ENCODE results near the gene STPG4.
A peak's percentile ranks its signal among the peaks of the same experiment; 100 is the strongest.

STPG4 gene

DNA sequence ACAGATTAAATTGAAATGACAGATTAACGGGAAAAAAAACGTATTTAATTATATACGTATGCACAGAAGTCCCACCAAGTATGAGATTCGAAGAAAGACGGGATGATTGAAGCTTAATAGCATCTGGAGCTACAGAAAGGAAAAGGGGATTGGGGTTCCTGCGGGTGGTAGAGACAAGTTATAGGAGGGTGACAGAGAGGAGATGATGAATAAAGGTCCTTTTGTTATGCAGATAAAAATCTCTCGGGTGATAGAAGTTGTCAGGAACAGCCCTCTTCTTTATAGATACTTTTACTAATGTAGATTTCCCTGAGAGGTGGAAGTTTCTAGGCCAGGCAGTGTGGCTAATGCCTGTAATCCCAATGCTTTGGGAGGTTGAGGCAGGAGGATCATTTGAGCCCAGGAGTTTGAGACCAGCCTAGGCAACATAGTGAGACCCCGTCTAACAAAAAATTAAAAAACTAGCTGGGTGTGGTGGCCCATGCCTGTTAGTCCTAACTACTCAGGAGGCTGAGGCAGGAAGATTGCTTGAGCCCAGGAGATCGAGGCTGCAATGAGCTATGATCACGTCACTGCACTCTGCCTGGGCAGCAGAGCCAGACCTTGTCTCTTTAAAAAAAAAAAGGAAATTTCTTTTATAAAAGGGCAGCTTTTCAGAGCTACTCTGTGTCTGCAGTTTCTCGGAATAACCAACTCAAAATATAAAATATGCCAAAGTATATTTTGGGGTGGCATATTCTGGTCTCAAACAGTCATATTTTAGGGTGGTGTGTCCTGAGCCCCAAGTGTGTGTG is 113.0 kb downstream of the STPG4 start:
- Histone ChIP-seq H3K27ac (ENCODE audit: poor library complexity, severe bottlenecking) (peak overlapping the region; percentile 98), H3K36me3 (ENCODE audit: low read depth) (peaks cover 21% of the 10 kb centered on the region), H3K27me3 (ENCODE audit: insufficient read depth, poor library complexity, severe bottlenecking) (no peaks in the 10 kb centered on the region), H3K4me3 (ENCODE audit: severe bottlenecking) (no peak overlapping the region), H3K9me3 (ENCODE audit: severe bottlenecking) (no peaks in the 10 kb centered on the region), H3K4me1 (ENCODE audit: insufficient read depth, poor library complexity, severe bottlenecking) (peaks cover 25% of the 10 kb centered on the region)
- no peak for DNase-seq (ENCODE audit: low spot score)
- TF ChIP-seq, protein P1, sequence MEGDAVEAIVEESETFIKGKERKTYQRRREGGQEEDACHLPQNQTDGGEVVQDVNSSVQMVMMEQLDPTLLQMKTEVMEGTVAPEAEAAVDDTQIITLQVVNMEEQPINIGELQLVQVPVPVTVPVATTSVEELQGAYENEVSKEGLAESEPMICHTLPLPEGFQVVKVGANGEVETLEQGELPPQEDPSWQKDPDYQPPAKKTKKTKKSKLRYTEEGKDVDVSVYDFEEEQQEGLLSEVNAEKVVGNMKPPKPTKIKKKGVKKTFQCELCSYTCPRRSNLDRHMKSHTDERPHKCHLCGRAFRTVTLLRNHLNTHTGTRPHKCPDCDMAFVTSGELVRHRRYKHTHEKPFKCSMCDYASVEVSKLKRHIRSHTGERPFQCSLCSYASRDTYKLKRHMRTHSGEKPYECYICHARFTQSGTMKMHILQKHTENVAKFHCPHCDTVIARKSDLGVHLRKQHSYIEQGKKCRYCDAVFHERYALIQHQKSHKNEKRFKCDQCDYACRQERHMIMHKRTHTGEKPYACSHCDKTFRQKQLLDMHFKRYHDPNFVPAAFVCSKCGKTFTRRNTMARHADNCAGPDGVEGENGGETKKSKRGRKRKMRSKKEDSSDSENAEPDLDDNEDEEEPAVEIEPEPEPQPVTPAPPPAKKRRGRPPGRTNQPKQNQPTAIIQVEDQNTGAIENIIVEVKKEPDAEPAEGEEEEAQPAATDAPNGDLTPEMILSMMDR (IDR thresholded peaks at IDR 0.05; ENCODE audit: poor library complexity, severe bottlenecking): no peak
- no peak for ATAC-seq (ENCODE audit: low read depth)

DNA sequence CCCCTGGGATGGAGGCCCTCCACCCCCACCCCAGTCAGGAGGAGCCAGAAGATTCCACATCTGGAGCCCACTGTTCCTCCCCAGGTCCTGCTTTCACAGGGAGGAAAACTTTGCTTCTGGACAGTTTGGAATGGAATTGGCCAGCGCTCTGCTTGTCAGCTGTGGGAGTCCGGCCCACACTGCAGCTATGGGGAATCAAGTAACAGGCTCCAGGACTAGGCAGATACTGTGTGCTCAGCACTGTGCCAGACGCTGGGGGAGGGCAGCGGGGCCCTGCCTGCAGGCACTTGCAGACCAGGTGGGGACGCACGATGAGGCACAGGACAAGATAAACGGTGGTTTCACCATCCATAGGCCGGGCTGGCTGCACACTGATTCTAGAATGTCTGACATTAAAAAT is 114.0 kb downstream of the STPG4 start:
- Histone ChIP-seq H3K9me3 (ENCODE audit: severe bottlenecking) (no peaks in the 10 kb centered on the region), H3K27ac (ENCODE audit: poor library complexity, severe bottlenecking) (peak overlapping the region; percentile 98), H3K4me3 (ENCODE audit: severe bottlenecking) (no peak overlapping the region), H3K36me3 (ENCODE audit: low read depth) (peaks cover 23% of the 10 kb centered on the region), H3K27me3 (ENCODE audit: insufficient read depth, poor library complexity, severe bottlenecking) (no peaks in the 10 kb centered on the region), H3K4me1 (ENCODE audit: insufficient read depth, poor library complexity, severe bottlenecking) (peaks cover 25% of the 10 kb centered on the region)
- ATAC-seq (ENCODE audit: low read depth) (no peak), DNase-seq (ENCODE audit: low spot score) (no peak)
- TF ChIP-seq, protein P1 (IDR thresholded peaks at IDR 0.05; ENCODE audit: poor library complexity, severe bottlenecking): no peak

GRCh38 chr2:47040651-47041050 is 114.5 kb downstream of the STPG4 start:
- no peak for DNase-seq (ENCODE audit: low spot score)
- Histone ChIP-seq H3K27me3 (ENCODE audit: insufficient read depth, poor library complexity, severe bottlenecking) (no peaks in the 10 kb centered on the region), H3K4me1 (ENCODE audit: insufficient read depth, poor library complexity, severe bottlenecking) (peaks cover 25% of the 10 kb centered on the region), H3K9me3 (ENCODE audit: severe bottlenecking) (no peaks in the 10 kb centered on the region), H3K4me3 (ENCODE audit: severe bottlenecking) (no peak overlapping the region), H3K27ac (ENCODE audit: poor library complexity, severe bottlenecking) (peak overlapping the region; percentile 98), H3K36me3 (ENCODE audit: low read depth) (peaks cover 23% of the 10 kb centered on the region)
- no peak for ATAC-seq (ENCODE audit: low read depth)
- TF ChIP-seq, protein P1 (IDR thresholded peaks at IDR 0.05; ENCODE audit: poor library complexity, severe bottlenecking): no peak

GRCh38 chr2:47039913-47040562 is 115.1 kb downstream of the STPG4 start:
- H3K4me1 ChIP-seq (ENCODE audit: insufficient read depth, poor library complexity, severe bottlenecking): peaks cover 28% of the 10 kb centered on the region
- no peak overlapping the region for H3K4me3 ChIP-seq (ENCODE audit: severe bottlenecking)
- no peak overlapping the region for H3K27ac ChIP-seq (ENCODE audit: poor library complexity, severe bottlenecking)
- DNase-seq (ENCODE audit: low spot score): no peak
- TF ChIP-seq, protein P1 (IDR thresholded peaks at IDR 0.05; ENCODE audit: poor library complexity, severe bottlenecking): no peak
- H3K36me3 ChIP-seq (ENCODE audit: low read depth): peaks cover 23% of the 10 kb centered on the region
- ATAC-seq (ENCODE audit: low read depth): no peak
- H3K9me3 ChIP-seq (ENCODE audit: severe bottlenecking): no peaks in the 10 kb centered on the region
- no peaks in the 10 kb centered on the region for H3K27me3 ChIP-seq (ENCODE audit: insufficient read depth, poor library complexity, severe bottlenecking)

DNA sequence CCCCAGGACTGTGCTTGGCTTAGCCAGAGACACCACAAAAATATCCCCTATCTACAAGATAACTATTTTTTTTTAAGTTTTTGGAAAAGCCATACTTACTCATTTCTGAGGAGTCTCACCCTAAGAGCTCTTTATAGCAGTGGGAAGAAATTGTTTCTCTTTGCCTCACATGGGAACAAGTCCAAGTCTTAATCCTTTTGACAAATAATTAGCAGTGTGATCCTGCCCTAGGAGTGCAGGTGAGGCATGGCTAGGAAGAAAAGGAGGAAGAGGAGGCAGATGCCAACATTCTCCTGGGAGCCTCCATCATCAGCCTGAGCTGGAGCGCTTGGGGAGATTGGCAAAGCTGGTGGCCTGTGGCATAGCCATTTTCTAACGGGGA is 115.6 kb downstream of the STPG4 start:
- peak overlapping the region; percentile 14 for H3K27ac ChIP-seq (ENCODE audit: poor library complexity, severe bottlenecking)
- H3K36me3 ChIP-seq (ENCODE audit: low read depth): peaks cover 20% of the 10 kb centered on the region
- no peak overlapping the region for H3K4me3 ChIP-seq (ENCODE audit: severe bottlenecking)
- ATAC-seq (ENCODE audit: low read depth) (no peak), DNase-seq (ENCODE audit: low spot score) (no peak)
- peaks cover 33% of the 10 kb centered on the region for H3K4me1 ChIP-seq (ENCODE audit: insufficient read depth, poor library complexity, severe bottlenecking)
- no peaks in the 10 kb centered on the region for H3K9me3 ChIP-seq (ENCODE audit: severe bottlenecking)
- TF ChIP-seq, protein P1 (IDR thresholded peaks at IDR 0.05; ENCODE audit: poor library complexity, severe bottlenecking): no peak
- no peaks in the 10 kb centered on the region for H3K27me3 ChIP-seq (ENCODE audit: insufficient read depth, poor library complexity, severe bottlenecking)

Measured in RWPE2 (cell line).